RWPE1 (cell line): Measurements from ENCODE around the gene SUPT3H.

ENCODE experiments used
- CTCF ChIA-PET: fragments of 350-600 bp; sonication (Branson Sonifier 250); formaldehyde crosslinking; extraction: SDS; loops from one replicate; lab custom pipeline; 2021; lab: Yijun Ruan, JAX
- POLR2A ChIA-PET: fragments of 400-600 bp; formaldehyde crosslinking; extraction: SDS; loops from one replicate; lab custom pipeline; 2020; ENCODE audit warnings: antibody characterized with exemption; ENCODE audit not compliant: low non-redundant PET; lab: Yijun Ruan, JAX
- DNase-seq: peaks from one replicate; pipeline ENCODE4 v3.0.0; 2012; ENCODE audit warnings: low spot score
- H3K27ac ChIP-seq: fragments of 450-650 bp; 2 replicates; pipeline ENCODE4 v1.5.1; 2017
- TF ChIP-seq, protein P1 (sequence below): fragments of 450-650 bp; conservative IDR thresholded peaks from 2 replicates; pipeline ENCODE4 v1.5.1; 2017; ENCODE audit warnings: low read depth, mild to moderate bottlenecking

SUPT3H gene

GRCh38 chr6:45320349-45320748 is 57.4 kb downstream of the SUPT3H start:
- CTCF ChIA-PET, result no interaction called here
- H3K27ac ChIP-seq, result no peak overlapping the region
- DNase-seq, result no peak
- POLR2A ChIA-PET, result no interaction called here
- TF ChIP-seq, protein P1, sequence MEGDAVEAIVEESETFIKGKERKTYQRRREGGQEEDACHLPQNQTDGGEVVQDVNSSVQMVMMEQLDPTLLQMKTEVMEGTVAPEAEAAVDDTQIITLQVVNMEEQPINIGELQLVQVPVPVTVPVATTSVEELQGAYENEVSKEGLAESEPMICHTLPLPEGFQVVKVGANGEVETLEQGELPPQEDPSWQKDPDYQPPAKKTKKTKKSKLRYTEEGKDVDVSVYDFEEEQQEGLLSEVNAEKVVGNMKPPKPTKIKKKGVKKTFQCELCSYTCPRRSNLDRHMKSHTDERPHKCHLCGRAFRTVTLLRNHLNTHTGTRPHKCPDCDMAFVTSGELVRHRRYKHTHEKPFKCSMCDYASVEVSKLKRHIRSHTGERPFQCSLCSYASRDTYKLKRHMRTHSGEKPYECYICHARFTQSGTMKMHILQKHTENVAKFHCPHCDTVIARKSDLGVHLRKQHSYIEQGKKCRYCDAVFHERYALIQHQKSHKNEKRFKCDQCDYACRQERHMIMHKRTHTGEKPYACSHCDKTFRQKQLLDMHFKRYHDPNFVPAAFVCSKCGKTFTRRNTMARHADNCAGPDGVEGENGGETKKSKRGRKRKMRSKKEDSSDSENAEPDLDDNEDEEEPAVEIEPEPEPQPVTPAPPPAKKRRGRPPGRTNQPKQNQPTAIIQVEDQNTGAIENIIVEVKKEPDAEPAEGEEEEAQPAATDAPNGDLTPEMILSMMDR, result no peak

GRCh38 chr6:45314146-45314545 is 63.6 kb downstream of the SUPT3H start:
- H3K27ac ChIP-seq, result no peak overlapping the region
- TF ChIP-seq, protein P1, result no peak
- POLR2A ChIA-PET, result no interaction called here
- no peak for DNase-seq
- CTCF ChIA-PET, result no interaction called here

DNA sequence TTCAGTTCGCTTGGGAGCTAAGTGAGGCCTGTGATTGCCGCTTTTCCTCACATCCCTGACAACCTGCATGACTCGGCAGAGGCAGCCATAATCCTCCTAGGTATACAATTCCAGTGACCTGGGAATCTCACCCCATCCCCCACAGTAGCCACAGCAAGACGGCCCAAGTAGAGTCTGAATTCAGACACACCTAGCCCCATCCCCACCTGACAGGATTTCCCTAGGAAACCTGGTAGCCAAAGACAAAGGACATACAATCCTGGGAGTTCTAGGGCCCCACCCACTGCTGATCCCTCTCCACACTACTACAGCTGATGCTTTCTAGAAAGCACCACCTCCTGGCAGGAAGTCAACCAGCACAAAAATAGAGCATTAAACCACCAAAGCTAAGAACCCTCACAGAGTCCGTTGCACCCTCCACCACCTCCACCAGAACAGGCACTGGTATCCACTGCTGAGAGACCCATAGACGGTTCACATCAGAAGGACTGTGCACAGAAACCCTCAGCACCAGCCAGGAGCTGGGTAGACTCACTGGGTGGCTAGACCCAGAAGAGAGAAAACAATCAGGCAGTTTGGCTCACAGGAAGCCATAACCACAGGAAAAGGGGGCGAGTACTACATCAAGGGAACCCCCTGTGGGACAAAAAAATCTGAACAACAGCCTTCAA is 67.5 kb downstream of the SUPT3H start:
- ChIA-PET CTCF (interaction anchor here (0.7 kb wide), 1 partner anchor 1059 kb away, joined by 5 read pairs; no protein-coding TSS in a partner anchor), POLR2A (no interaction called here)
- H3K27ac ChIP-seq, result no peak overlapping the region
- TF ChIP-seq, protein P1, result no peak
- no peak for DNase-seq

- TF ChIP-seq, protein P1, result no peak
- no peak overlapping the region for H3K27ac ChIP-seq
- ChIA-PET CTCF (no interaction called here), POLR2A (no interaction called here)
- DNase-seq, result no peak
These were observed 72.2 kb downstream of the SUPT3H start for GRCh38 chr6:45305546-45305945.

DNA sequence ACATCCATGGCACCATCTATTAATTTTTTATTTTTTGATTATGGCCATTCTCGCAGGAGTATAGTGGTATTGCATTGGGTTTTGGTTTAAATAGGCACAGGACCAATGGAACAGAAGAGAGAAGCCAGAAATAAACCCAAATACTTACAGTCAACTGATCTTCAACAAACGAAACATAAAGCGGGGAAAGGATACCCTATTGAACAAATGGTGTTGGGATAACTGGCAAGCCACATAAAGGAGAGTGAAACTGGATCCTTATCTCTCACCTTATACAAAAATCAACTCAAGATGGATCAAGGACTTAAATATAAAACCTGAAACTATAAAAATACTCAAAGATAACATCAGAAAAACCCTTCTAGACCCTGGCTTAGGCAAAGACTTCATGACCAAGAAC is 74.9 kb downstream of the SUPT3H start:
- ChIA-PET CTCF (no interaction called here), POLR2A (no interaction called here)
- TF ChIP-seq, protein P1, result no peak
- no peak for DNase-seq
- H3K27ac ChIP-seq, result no peak overlapping the region

GRCh38 chr6:45301348-45302142 is 76.2 kb downstream of the SUPT3H start:
- ChIA-PET CTCF (interaction anchor here (0.6 to 0.8 kb wide), 2 partner anchors 30 to 457 kb away, joined by 3 read pairs; no protein-coding TSS in a partner anchor), POLR2A (no interaction called here)
- DNase-seq, result no peak
- TF ChIP-seq, protein P1, result no peak
- H3K27ac ChIP-seq, result no peak overlapping the region
